HUES6 (cell line): ENCODE measurements around the gene KANTR.

Source experiments
- H3K27ac ChIP-seq: 2 replicates; pipeline ENCODE4 v1.7.0; 2013; ENCODE audit warnings: low read depth, mild to moderate bottlenecking, low read length, inconsistent platforms
- H3K27me3 ChIP-seq: 2 replicates; pipeline ENCODE4 v1.6.1; 2013; ENCODE audit warnings: low read length; ENCODE audit not compliant: control insufficient read depth, insufficient read depth
- H3K36me3 ChIP-seq: 2 replicates; pipeline ENCODE4 v1.6.1; 2013; ENCODE audit warnings: low read length; ENCODE audit not compliant: control insufficient read depth, insufficient read depth
- H3K4me1 ChIP-seq: 2 replicates; pipeline ENCODE4 v1.6.1; 2013; ENCODE audit warnings: low read length; ENCODE audit not compliant: control insufficient read depth, insufficient read depth
- H3K4me3 ChIP-seq: 2 replicates; pipeline ENCODE4 v1.5.1; 2013; ENCODE audit warnings: low read depth, low read length
- H3K9ac ChIP-seq: one replicate; pipeline ENCODE4 v1.6.1; 2013; ENCODE audit warnings: mild to moderate bottlenecking, low read length
- H3K9me3 ChIP-seq: 2 replicates; pipeline ENCODE4 v1.6.1; 2013; ENCODE audit warnings: low read depth, low read length; ENCODE audit not compliant: control insufficient read depth, insufficient read depth

Gene KANTR

GRCh38 chrX:53082773-53083616 lies 10.9 kb upstream of the KANTR start:
- H3K4me1 ChIP-seq: peaks cover 10% of the 10 kb centered on the region; the same call in 1 of the 2 replicates
- H3K27me3 ChIP-seq: no peaks in the 10 kb centered on the region
- H3K9ac ChIP-seq: peak overlapping the region; percentile 54
- peak overlapping the region; percentile 84 for H3K4me3 ChIP-seq
- no peaks in the 10 kb centered on the region; the same call in 1 of the 2 replicates for H3K9me3 ChIP-seq
- peak overlapping the region; percentile 80; the same call in 1 of the 2 replicates for H3K27ac ChIP-seq
- H3K36me3 ChIP-seq: peaks cover 40% of the 10 kb centered on the region

- Histone ChIP-seq H3K9ac (no peak overlapping the region), H3K4me1 (peaks cover 12% of the 10 kb centered on the region; the same call in 1 of the 2 replicates), H3K9me3 (no peaks in the 10 kb centered on the region; the same call in 1 of the 2 replicates), H3K27ac (no peak overlapping the region), H3K4me3 (no peak overlapping the region), H3K27me3 (no peaks in the 10 kb centered on the region), H3K36me3 (peaks cover 40% of the 10 kb centered on the region)
Measured at GRCh38 chrX:53084043-53084570, 9.8 kb upstream of the KANTR start.

- Histone ChIP-seq H3K27me3 (no peaks in the 10 kb centered on the region), H3K4me3 (no peak overlapping the region), H3K27ac (no peak overlapping the region), H3K36me3 (peaks cover 40% of the 10 kb centered on the region), H3K9ac (no peak overlapping the region), H3K9me3 (no peaks in the 10 kb centered on the region; the same call in 1 of the 2 replicates), H3K4me1 (peaks cover 12% of the 10 kb centered on the region; the same call in 1 of the 2 replicates)
Measured at GRCh38 chrX:53084863-53085262, 9.1 kb upstream of the KANTR start.

- no peak overlapping the region for H3K4me3 ChIP-seq
- peaks cover 40% of the 10 kb centered on the region for H3K36me3 ChIP-seq
- H3K27me3 ChIP-seq: no peaks in the 10 kb centered on the region
- H3K9ac ChIP-seq: no peak overlapping the region
- peaks cover 10% of the 10 kb centered on the region; the same call in 1 of the 2 replicates for H3K4me1 ChIP-seq
- no peak overlapping the region for H3K27ac ChIP-seq
- no peaks in the 10 kb centered on the region; the same call in 1 of the 2 replicates for H3K9me3 ChIP-seq
Measured at GRCh38 chrX:53085661-53086229, 8.2 kb upstream of the KANTR start.

GRCh38 chrX:53086464-53086863 lies 7.5 kb upstream of the KANTR start:
- Histone ChIP-seq H3K27me3 (no peaks in the 10 kb centered on the region), H3K4me3 (no peak overlapping the region), H3K36me3 (peaks cover 40% of the 10 kb centered on the region), H3K27ac (no peak overlapping the region), H3K4me1 (peaks cover 8% of the 10 kb centered on the region; the same call in 1 of the 2 replicates), H3K9me3 (no peaks in the 10 kb centered on the region; the same call in 1 of the 2 replicates), H3K9ac (no peak overlapping the region)

- Histone ChIP-seq H3K27ac (no peak overlapping the region), H3K9me3 (no peaks in the 10 kb centered on the region; the same call in 1 of the 2 replicates), H3K4me3 (no peak overlapping the region), H3K4me1 (peaks cover 8% of the 10 kb centered on the region; the same call in 1 of the 2 replicates), H3K9ac (no peak overlapping the region), H3K27me3 (no peaks in the 10 kb centered on the region), H3K36me3 (peaks cover 40% of the 10 kb centered on the region)
Measured at GRCh38 chrX:53087388-53087831, 6.5 kb upstream of the KANTR start.

GRCh38 chrX:53088136-53088974 lies 5.6 kb upstream of the KANTR start:
- Histone ChIP-seq H3K27ac (peak overlapping the region; percentile 59; the same call in 1 of the 2 replicates), H3K36me3 (peaks cover 40% of the 10 kb centered on the region), H3K9me3 (no peaks in the 10 kb centered on the region; the same call in 1 of the 2 replicates), H3K4me1 (peaks cover 4% of the 10 kb centered on the region; the same call in 1 of the 2 replicates), H3K27me3 (no peaks in the 10 kb centered on the region), H3K4me3 (peak overlapping the region; percentile 70), H3K9ac (peak overlapping the region; percentile 74)

- Histone ChIP-seq H3K27me3 (no peaks in the 10 kb centered on the region), H3K9me3 (no peaks in the 10 kb centered on the region; the same call in 1 of the 2 replicates), H3K4me1 (peaks cover 3% of the 10 kb centered on the region; the same call in 1 of the 2 replicates), H3K27ac (no peak overlapping the region), H3K36me3 (peaks cover 35% of the 10 kb centered on the region), H3K9ac (peak overlapping the region; percentile 15), H3K4me3 (peak overlapping the region; percentile 70)
Measured at GRCh38 chrX:53089224-53089842, 4.6 kb upstream of the KANTR start.

- peaks cover 29% of the 10 kb centered on the region for H3K36me3 ChIP-seq
- no peak overlapping the region for H3K9ac ChIP-seq
- peaks cover 3% of the 10 kb centered on the region; the same call in 1 of the 2 replicates for H3K4me1 ChIP-seq
- H3K4me3 ChIP-seq: no peak overlapping the region
- H3K27ac ChIP-seq: no peak overlapping the region
- no peaks in the 10 kb centered on the region for H3K27me3 ChIP-seq
- H3K9me3 ChIP-seq: no peaks in the 10 kb centered on the region; the same call in 1 of the 2 replicates
Measured at GRCh38 chrX:53089925-53090324, 4.0 kb upstream of the KANTR start.

- H3K9ac ChIP-seq: no peak overlapping the region
- peaks cover 3% of the 10 kb centered on the region; the same call in 1 of the 2 replicates for H3K4me1 ChIP-seq
- H3K9me3 ChIP-seq: no peaks in the 10 kb centered on the region; the same call in 1 of the 2 replicates
- no peak overlapping the region for H3K4me3 ChIP-seq
- H3K27ac ChIP-seq: no peak overlapping the region
- H3K27me3 ChIP-seq: no peaks in the 10 kb centered on the region
- H3K36me3 ChIP-seq: peaks cover 14% of the 10 kb centered on the region
Measured at GRCh38 chrX:53091354-53091753, 2.6 kb upstream of the KANTR start.
